Muscle layer of colon (tissue), 2 donors: ENCODE measurements around the gene VDAC2.

Source experiments
- H3K27ac ChIP-seq: one replicate; pipeline ENCODE4 v1.7.0; 2013; ENCODE audit warnings: low read depth, mild to moderate bottlenecking, low read length, moderate library complexity
- H3K27me3 ChIP-seq, 2 donors: one replicate each; pipeline ENCODE4 v1.7.0; 2013; ENCODE audit warnings: low read length in 2 of 2, mild to moderate bottlenecking in 2 of 2; ENCODE audit not compliant: insufficient read depth in 2 of 2, control insufficient read depth in 1 of 2
- H3K36me3 ChIP-seq: one replicate; pipeline ENCODE4 v1.7.0; 2013; ENCODE audit warnings: mild to moderate bottlenecking, low read length; ENCODE audit not compliant: insufficient read depth
- H3K4me1 ChIP-seq: one replicate; pipeline ENCODE4 v1.7.0; 2013; ENCODE audit warnings: mild to moderate bottlenecking, low read length; ENCODE audit not compliant: insufficient read depth
- H3K4me3 ChIP-seq, 2 donors: one replicate each; pipeline ENCODE4 v1.7.0; 2013; ENCODE audit warnings: low read length in 2 of 2, low read depth in 1 of 2, mild to moderate bottlenecking in 1 of 2, moderate library complexity in 1 of 2
- H3K9ac ChIP-seq: one replicate; pipeline ENCODE4 v1.7.0; 2013; ENCODE audit warnings: low read length
- H3K9me3 ChIP-seq: one replicate; pipeline ENCODE4 v1.7.0; 2013; ENCODE audit warnings: mild to moderate bottlenecking, low read length
- donor health status: abdominal sarcoma.
- donor health status: Adenocarcinoma of cecum.

VDAC2 gene

DNA sequence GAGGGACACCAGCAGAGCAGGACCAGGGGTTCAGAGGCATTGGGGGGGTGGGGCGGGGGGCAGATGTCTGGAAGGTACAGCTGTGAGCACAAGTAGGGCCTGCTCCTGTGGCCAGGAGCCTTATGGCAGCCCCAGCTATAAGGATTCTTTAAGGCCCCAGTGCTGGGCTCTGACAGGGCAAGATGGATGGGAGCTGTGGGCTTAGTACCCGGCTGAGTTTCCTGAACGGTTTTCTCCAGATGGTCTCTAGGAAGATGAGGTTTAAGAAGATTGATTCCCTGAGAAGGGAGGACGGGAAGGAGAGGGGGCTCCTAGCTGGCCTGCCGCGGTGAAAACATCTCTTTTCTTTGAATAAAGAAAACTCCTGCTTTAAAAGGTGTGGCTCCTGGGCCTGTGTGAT, 55.3 kb downstream of the VDAC2 start:
- no peak overlapping the region for H3K27ac ChIP-seq
- no peak overlapping the region for H3K9ac ChIP-seq
- no peaks in the 10 kb centered on the region for H3K27me3 ChIP-seq
- H3K36me3 ChIP-seq, result no peaks in the 10 kb centered on the region
- H3K4me3 ChIP-seq, result no peak overlapping the region
- H3K9me3 ChIP-seq, result no peaks in the 10 kb centered on the region
- H3K4me1 ChIP-seq, result no peaks in the 10 kb centered on the region

DNA sequence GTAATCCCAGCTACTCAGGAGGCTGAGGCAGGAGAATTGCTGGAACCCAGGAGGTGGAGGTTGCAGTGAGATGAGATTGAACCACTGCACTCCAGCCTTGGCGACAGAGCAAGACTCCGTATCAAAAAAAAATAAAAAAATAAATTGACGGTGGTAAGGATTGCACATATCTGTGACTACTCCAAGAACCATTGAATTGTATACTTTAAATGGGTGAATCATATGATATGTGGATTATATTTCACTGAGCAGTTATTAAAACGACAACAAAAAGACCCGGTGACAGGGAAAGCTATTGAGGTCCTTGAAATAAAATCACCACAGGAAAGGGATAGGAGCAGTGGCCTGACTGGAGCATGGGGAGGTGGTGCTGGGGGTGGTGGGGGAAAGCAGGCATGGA, 56.3 kb downstream of the VDAC2 start:
- Histone ChIP-seq H3K4me1 (no peaks in the 10 kb centered on the region), H3K27ac (no peak overlapping the region), H3K4me3 (no peak overlapping the region), H3K27me3 (no peaks in the 10 kb centered on the region), H3K9ac (no peak overlapping the region), H3K36me3 (no peaks in the 10 kb centered on the region), H3K9me3 (no peaks in the 10 kb centered on the region)

DNA sequence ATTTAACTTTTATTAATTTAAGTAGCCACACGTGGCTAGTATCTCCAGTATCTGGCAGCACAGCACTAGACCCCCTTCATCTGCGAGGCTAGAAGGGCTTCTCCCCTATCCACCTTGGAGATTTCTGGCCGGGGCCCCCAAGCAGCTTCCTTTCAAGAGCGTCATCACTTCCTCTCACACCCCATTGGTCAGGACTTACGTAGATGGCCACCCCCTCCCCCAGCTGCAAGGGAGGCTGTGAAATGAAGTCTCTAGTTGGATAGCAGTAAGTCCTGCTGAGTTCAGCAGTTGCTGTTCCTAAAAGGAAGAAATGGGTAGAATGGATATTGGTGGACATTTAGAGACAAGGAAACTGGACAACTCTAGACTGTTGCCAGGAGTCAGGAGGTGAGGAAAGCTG, 59.0 kb downstream of the VDAC2 start:
- Histone ChIP-seq H3K4me1 (no peaks in the 10 kb centered on the region), H3K27ac (no peak overlapping the region), H3K9me3 (no peaks in the 10 kb centered on the region), H3K9ac (no peak overlapping the region), H3K36me3 (no peaks in the 10 kb centered on the region), H3K27me3 (no peaks in the 10 kb centered on the region), H3K4me3 (no peak overlapping the region)

DNA sequence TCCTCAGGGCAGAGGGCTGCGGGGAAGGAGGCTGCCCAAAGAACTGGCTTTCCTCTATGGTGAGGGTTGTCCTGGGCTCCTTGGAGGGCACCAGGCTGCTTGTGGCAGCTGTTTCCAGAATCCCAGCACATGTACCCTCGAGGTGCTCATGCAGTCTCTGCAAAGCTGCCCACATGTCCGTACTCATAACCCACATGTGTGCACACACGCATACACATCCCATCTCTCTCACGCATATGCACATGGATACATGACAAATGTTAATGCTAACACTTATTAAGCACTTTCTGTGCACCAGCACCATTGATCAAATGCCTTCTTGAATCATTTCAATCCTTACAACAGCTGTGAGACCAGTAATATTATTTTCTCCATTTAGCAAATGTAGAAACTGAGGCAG, 61.5 kb downstream of the VDAC2 start:
- Histone ChIP-seq H3K36me3 (no peaks in the 10 kb centered on the region), H3K27ac (no peak overlapping the region), H3K4me1 (no peaks in the 10 kb centered on the region)

DNA sequence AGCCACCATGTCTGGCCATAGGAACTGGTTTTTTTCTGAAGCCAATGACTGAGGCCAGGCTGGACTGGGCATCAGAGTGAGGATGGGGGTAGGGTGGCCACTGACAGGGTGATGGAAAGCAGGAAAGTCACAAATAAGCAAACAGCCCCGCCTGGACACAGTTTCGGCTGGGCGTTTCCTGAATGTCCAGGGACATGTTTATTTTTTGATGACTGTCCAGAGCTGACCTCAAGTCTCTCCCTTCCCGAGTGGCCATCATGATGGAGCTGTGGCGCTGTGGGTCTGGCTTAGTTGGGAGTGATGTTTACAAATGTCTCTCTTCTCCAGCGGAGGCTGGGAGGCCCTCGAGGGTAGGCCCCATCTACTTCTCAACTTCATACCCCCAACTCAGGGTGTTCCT, 62.3 kb downstream of the VDAC2 start:
- H3K36me3 ChIP-seq, result no peaks in the 10 kb centered on the region
- H3K27me3 ChIP-seq, result no peaks in the 10 kb centered on the region
- H3K27ac ChIP-seq, result no peak overlapping the region
- H3K4me3 ChIP-seq, result no peak overlapping the region
- H3K9ac ChIP-seq, result no peak overlapping the region
- H3K9me3 ChIP-seq, result no peaks in the 10 kb centered on the region
- H3K4me1 ChIP-seq, result no peaks in the 10 kb centered on the region

More for the DNA sequence above, 61.5 kb downstream of the VDAC2 start:
- Histone ChIP-seq H3K27me3 (no peaks in the 10 kb centered on the region), H3K9me3 (no peaks in the 10 kb centered on the region), H3K4me3 (no peak overlapping the region), H3K9ac (no peak overlapping the region)

DNA sequence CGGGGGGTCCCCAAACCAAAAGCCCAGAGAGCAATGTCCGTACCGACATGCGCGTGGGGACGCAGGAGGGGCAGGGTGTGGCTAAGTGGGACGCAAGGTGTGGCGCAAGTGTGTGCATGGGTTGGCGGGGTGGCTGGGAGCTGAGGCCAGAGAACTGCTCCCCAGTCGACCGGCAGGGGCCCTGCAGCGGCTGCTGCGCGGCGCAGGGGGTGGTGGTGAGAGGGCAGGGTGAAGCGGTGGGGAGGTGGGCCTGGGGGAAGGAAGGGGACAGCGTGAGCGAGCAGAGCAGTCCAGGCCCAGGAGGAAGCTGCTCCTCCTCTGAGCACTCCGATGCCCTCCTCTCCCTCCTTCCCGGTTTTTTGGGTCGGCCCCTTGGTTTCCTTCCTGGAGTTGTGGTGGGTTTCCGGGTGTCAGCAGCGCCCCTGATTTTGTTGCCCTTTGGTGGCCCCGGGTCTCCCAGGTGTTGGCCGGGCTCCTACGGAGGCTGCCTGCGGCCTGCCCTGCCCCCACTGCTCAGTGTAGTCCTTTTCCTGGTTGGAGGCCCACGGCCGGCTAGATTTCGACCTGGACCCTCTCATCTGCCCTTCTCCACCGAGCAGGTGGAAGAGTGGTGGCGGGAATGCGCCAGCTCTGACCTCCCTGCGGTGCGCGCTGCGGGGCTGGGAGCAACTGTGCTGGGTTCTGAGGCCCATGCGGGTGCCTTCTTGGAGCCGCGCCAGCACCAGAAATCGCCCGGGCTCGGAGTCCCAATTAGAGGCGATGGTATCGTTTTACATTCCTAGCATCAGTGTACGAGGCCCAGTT, 65.7 kb downstream of the VDAC2 start:
- no peak overlapping the region for H3K4me3 ChIP-seq
- H3K27ac ChIP-seq, result no peak overlapping the region
- no peak overlapping the region for H3K9ac ChIP-seq

DNA sequence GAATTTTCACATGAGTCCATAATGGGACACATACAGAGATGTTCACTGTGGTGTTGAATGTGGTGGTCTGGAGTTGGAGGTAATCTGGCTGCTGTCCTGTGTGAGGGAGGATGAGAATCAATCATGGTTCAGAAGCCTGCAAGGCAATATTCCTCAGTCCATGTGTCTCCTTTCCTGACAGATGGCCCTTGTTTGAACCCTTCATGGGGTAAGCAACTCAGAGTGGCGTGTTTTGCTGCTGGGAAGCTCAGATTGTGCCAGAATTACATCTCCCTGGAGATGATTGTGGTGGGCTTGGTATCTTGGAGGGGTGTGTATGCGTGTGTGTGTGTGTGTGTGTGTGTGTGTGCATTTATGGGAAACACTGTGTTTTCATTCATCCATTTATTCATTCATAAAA, 69.6 kb downstream of the VDAC2 start:
- H3K36me3 ChIP-seq, result no peaks in the 10 kb centered on the region
- no peak overlapping the region for H3K4me3 ChIP-seq
- H3K4me1 ChIP-seq, result peaks cover 15% of the 10 kb centered on the region
- H3K27me3 ChIP-seq, result no peaks in the 10 kb centered on the region
- no peak overlapping the region for H3K27ac ChIP-seq
- H3K9me3 ChIP-seq, result no peaks in the 10 kb centered on the region
- no peak overlapping the region for H3K9ac ChIP-seq

More for the DNA sequence above, 65.7 kb downstream of the VDAC2 start:
- H3K36me3 ChIP-seq, result no peaks in the 10 kb centered on the region
- H3K9me3 ChIP-seq, result no peaks in the 10 kb centered on the region
- no peaks in the 10 kb centered on the region for H3K27me3 ChIP-seq
- no peaks in the 10 kb centered on the region for H3K4me1 ChIP-seq
